SK-N-SH (cell line): ENCODE data around the gene RARB. TPM values are rescaled to one million over a fixed set of nuclear protein-coding genes. Genes with fewer than 3 reads are reported as not detected.

Source experiments
- CTCF ChIA-PET: fragments of 300-600, 350-600 bp; formaldehyde crosslinking; extraction: SDS; loops from one replicate; lab custom pipeline; 2021; lab: Yijun Ruan, JAX
- POLR2A ChIA-PET: fragments of 350-600 bp; sonication (Branson Sonifier 250); formaldehyde crosslinking; extraction: SDS; loops from one replicate; lab custom pipeline; 2020; ENCODE audit warnings: antibody characterized with exemption, inconsistent platforms; lab: Yijun Ruan, JAX
- DNase-seq: peaks from one replicate; pipeline ENCODE4 v3.0.0; 2012
- H2AFZ ChIP-seq: fragments of 200-600 bp; sonication (generic); 2 replicates; pipeline ENCODE4 v1.8.1; 2016; ENCODE audit warnings: antibody characterized with exemption, mild to moderate bottlenecking, low read depth
- H3F3A ChIP-seq: fragments of 200-600 bp; sonication (generic); replicated peaks from 2 replicates; pipeline ENCODE3; 2016; ENCODE audit warnings: antibody characterized with exemption, mild to moderate bottlenecking; ENCODE audit not compliant: insufficient read depth
- H3K27ac ChIP-seq, 2 experiments: fragments of 200-500 bp in 1 of 2; fragments of 200-600 bp in 1 of 2; sonication (Bioruptor generic) in 1 of 2; sonication (generic), shearing (Covaris generic) in 1 of 2; 2 replicates each; pipeline versions ENCODE4 v1.5.1 to v1.6.1; 2014 to 2016; ENCODE audit warnings: low read depth in 2 of 2, inconsistent platforms in 1 of 2, low read length in 1 of 2, mild to moderate bottlenecking in 1 of 2, mixed read lengths in 1 of 2
- H3K27me3 ChIP-seq: fragments of 200-600 bp; sonication (generic), shearing (Covaris generic); 2 replicates; pipeline ENCODE4 v1.6.1; 2016; ENCODE audit warnings: mixed run types; ENCODE audit not compliant: insufficient read depth
- H3K36me3 ChIP-seq, 2 experiments: fragments of 200-500 bp in 1 of 2; fragments of 200-600 bp in 1 of 2; sonication (Bioruptor generic) in 1 of 2; sonication (generic) in 1 of 2; replicated peaks in 1 of 2; 2 replicates each; pipeline versions ENCODE3 to v1.5.1; 2014 to 2016; ENCODE audit warnings: low read length in 1 of 2, mild to moderate bottlenecking in 1 of 2; ENCODE audit not compliant: insufficient read depth in 2 of 2, control insufficient read depth in 1 of 2
- H3K4me1 ChIP-seq, 2 experiments: fragments of 200-500 bp in 1 of 2; fragments of 200-600 bp in 1 of 2; sonication (Bioruptor generic) in 1 of 2; sonication (generic), shearing (Covaris generic) in 1 of 2; 2 replicates each; pipeline versions ENCODE4 v1.5.1 to v1.6.1; 2014 to 2016; ENCODE audit warnings: low read depth in 1 of 2, low read length in 1 of 2, mixed run types in 1 of 2; ENCODE audit not compliant: insufficient read depth in 2 of 2, control insufficient read depth in 1 of 2
- H3K4me2 ChIP-seq: fragments of 200-600 bp; sonication (generic), shearing (Covaris generic); 2 replicates; pipeline ENCODE4 v1.6.1; 2017; ENCODE audit warnings: mixed run types
- H3K4me3 ChIP-seq, 2 experiments: fragments of 200-500 bp in 1 of 2; fragments of 200-600 bp in 1 of 2; sonication (Bioruptor generic) in 1 of 2; sonication (generic), shearing (Covaris generic) in 1 of 2; 2 replicates each; pipeline versions ENCODE4 v1.5.1 to v1.8.1; 2014 to 2016; ENCODE audit warnings: low read depth in 2 of 2, inconsistent platforms in 1 of 2, low read length in 1 of 2, mild to moderate bottlenecking in 1 of 2, mixed read lengths in 1 of 2, moderate library complexity in 1 of 2
- H3K79me2 ChIP-seq: fragments of 200-600 bp; sonication (generic); 2 replicates; pipeline ENCODE4 v1.8.1; 2017; ENCODE audit warnings: mild to moderate bottlenecking; ENCODE audit not compliant: insufficient read depth
- H3K9ac ChIP-seq: fragments of 200-600 bp; sonication (generic); 2 replicates; pipeline ENCODE4 v1.6.1; 2017; ENCODE audit warnings: mixed run types
- H3K9me2 ChIP-seq: fragments of 200-600 bp; sonication (generic); 2 replicates; pipeline ENCODE4 v1.6.1; 2017; ENCODE audit warnings: mixed run types
- H3K9me3 ChIP-seq: fragments of 200-600 bp; sonication (generic); 2 replicates; pipeline ENCODE4 v1.6.1; 2017; ENCODE audit warnings: mixed run types, mild to moderate bottlenecking, moderate library complexity
- H4K20me1 ChIP-seq: fragments of 200-600 bp; sonication (generic); 2 replicates; pipeline ENCODE4 v1.6.1; 2017; ENCODE audit warnings: mild to moderate bottlenecking, mixed run types; ENCODE audit not compliant: insufficient read depth
- EP300 ChIP-seq, 2 experiments: IDR thresholded peaks; 2 replicates each; pipeline versions ENCODE4 v1.4.0 to v1.6.1; 2012; ENCODE audit warnings: borderline replicate concordance in 1 of 2, low read depth in 1 of 2, low read length in 1 of 2
- FOSL2 ChIP-seq: IDR thresholded peaks from 2 replicates; pipeline ENCODE4 v1.4.0; 2012; ENCODE audit warnings: low read depth, mild to moderate bottlenecking, moderate library complexity, borderline replicate concordance
- FOXJ3 ChIP-seq: sonication (generic); formaldehyde crosslinking; IDR thresholded peaks from 2 replicates; pipeline ENCODE4 v1.5.1; 2020; ENCODE audit warnings: mild to moderate bottlenecking, missing genetic modification reagents
- FOXM1 ChIP-seq: IDR thresholded peaks from 2 replicates; pipeline ENCODE4 v1.4.0; 2012; ENCODE audit warnings: low read depth, mild to moderate bottlenecking
- GABPA ChIP-seq: IDR thresholded peaks from 2 replicates; pipeline ENCODE4 v1.4.0; 2012; ENCODE audit warnings: low read depth, mild to moderate bottlenecking
- GATA2 ChIP-seq: sonication (generic); formaldehyde crosslinking; IDR thresholded peaks from 2 replicates; pipeline ENCODE4 v1.5.0; 2020; ENCODE audit warnings: mild to moderate bottlenecking, missing genetic modification reagents
- JUND ChIP-seq: IDR thresholded peaks from 2 replicates; pipeline ENCODE4 v1.4.0; 2012
- MEF2A ChIP-seq: IDR thresholded peaks from 2 replicates; pipeline ENCODE4 v1.4.0; 2012; ENCODE audit warnings: low read depth, borderline replicate concordance
- MXI1 ChIP-seq: IDR thresholded peaks from 2 replicates; pipeline ENCODE4 v1.6.1; 2012; ENCODE audit warnings: mild to moderate bottlenecking, low read depth, low read length, improper control_type of control experiment
- NFIC ChIP-seq: IDR thresholded peaks from 2 replicates; pipeline ENCODE4 v1.4.0; 2012; ENCODE audit warnings: borderline replicate concordance
- NRF1 ChIP-seq: IDR thresholded peaks from 2 replicates; pipeline ENCODE4 v1.6.1; 2012; ENCODE audit warnings: low read depth, mild to moderate bottlenecking, low read length
- POLR2AphosphoS5 ChIP-seq: IDR thresholded peaks from 2 replicates; pipeline ENCODE4 v1.6.1; 2012; ENCODE audit warnings: low read depth, low read length
- RAD21 ChIP-seq: IDR thresholded peaks from 2 replicates; pipeline ENCODE4 v1.6.1; 2012; ENCODE audit warnings: mild to moderate bottlenecking, low read length
- RCOR1 ChIP-seq: fragments of 150-350 bp; IDR thresholded peaks from 2 replicates; pipeline ENCODE4 v1.6.1; 2017; ENCODE audit warnings: antibody characterized with exemption, low read length
- RXRA ChIP-seq: IDR thresholded peaks from 2 replicates; pipeline ENCODE4 v1.4.0; 2012; ENCODE audit warnings: low read depth, mild to moderate bottlenecking, borderline replicate concordance
- SIN3A ChIP-seq: IDR thresholded peaks from 2 replicates; pipeline ENCODE4 v1.6.1; 2012; ENCODE audit warnings: low read depth, mild to moderate bottlenecking, low read length, moderate library complexity, borderline replicate concordance
- SMC3 ChIP-seq: IDR thresholded peaks from 2 replicates; pipeline ENCODE4 v1.6.1; 2012; ENCODE audit warnings: low read depth, low read length, improper control_type of control experiment
- TCF12 ChIP-seq: IDR thresholded peaks from 2 replicates; pipeline ENCODE4 v1.4.0; 2012
- TEAD4 ChIP-seq: IDR thresholded peaks from 2 replicates; pipeline ENCODE4 v1.4.0; 2012; ENCODE audit warnings: mild to moderate bottlenecking, borderline replicate concordance; ENCODE audit not compliant: insufficient read depth
- WGBS: methylation state at CpG from one replicate; pipeline ENCODE4 v1.1.6; 2017; ENCODE audit warnings: low lambda C conversion rate; 5-methylcytosine and 5-hydroxymethylcytosine counted together
- polyA plus RNA-seq, 3 experiments: library from polyadenylated mRNA; depleted of rRNA; stranded (reverse); fragments of >200 nt; gene quantifications; 2 replicates each; pipeline ENCODE4 v1.2.3, GENCODE V29; 2012
- TF ChIP-seq, protein P1 (sequence below): fragments of 200-600 bp; sonication (generic); IDR thresholded peaks from 2 replicates; pipeline ENCODE4 v1.6.1; 2017; ENCODE audit warnings: antibody characterized with exemption, mild to moderate bottlenecking, moderate library complexity
- TF ChIP-seq, protein P2 (sequence below): IDR thresholded peaks from 2 replicates; pipeline ENCODE4 v1.4.0; 2012; ENCODE audit warnings: low read depth
- TF ChIP-seq, protein P3 (sequence below): IDR thresholded peaks from 2 replicates; pipeline ENCODE4; 2012
- TF ChIP-seq, protein P4 (sequence below): fragments of 150-350 bp; IDR thresholded peaks from 2 replicates; pipeline ENCODE4 v1.6.1; 2016; ENCODE audit warnings: mild to moderate bottlenecking, low read depth, low read length

The RARB gene
- polyA plus RNA-seq, 1 of the 3 experiments (the other 2 are of a cell fraction), result 10.7 TPM

DNA sequence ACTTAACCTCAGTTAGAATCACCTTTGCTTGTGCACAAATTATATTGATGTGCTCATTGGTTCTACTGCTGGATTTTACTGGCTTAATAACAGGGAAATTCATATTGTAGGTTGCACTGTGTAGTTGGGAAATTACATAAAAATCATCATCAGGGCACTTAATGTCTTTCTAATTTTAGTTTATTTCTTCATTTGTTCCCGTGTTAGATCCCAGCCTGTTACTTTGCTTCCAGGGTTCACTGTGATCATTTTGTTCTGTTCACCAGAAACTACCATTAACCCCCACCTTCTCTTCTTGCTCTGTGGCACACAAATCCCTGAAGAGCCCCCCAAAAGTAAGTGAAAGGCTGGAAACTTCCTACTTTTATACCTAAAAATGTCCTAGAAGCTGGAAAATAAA lies 80.4 kb downstream of the RARB start:
- no peaks in the 10 kb centered on the region for H3K36me3 ChIP-seq
- TF ChIP-seq RCOR1, result no peak
- TF ChIP-seq TEAD4, result no peak
- no peak for TF ChIP-seq SMC3
- TF ChIP-seq SIN3A, result no peak
- no peak for TF ChIP-seq MXI1
- TF ChIP-seq RAD21, result no peak
- TF ChIP-seq POLR2AphosphoS5, result no peak
- TF ChIP-seq, protein P1, sequence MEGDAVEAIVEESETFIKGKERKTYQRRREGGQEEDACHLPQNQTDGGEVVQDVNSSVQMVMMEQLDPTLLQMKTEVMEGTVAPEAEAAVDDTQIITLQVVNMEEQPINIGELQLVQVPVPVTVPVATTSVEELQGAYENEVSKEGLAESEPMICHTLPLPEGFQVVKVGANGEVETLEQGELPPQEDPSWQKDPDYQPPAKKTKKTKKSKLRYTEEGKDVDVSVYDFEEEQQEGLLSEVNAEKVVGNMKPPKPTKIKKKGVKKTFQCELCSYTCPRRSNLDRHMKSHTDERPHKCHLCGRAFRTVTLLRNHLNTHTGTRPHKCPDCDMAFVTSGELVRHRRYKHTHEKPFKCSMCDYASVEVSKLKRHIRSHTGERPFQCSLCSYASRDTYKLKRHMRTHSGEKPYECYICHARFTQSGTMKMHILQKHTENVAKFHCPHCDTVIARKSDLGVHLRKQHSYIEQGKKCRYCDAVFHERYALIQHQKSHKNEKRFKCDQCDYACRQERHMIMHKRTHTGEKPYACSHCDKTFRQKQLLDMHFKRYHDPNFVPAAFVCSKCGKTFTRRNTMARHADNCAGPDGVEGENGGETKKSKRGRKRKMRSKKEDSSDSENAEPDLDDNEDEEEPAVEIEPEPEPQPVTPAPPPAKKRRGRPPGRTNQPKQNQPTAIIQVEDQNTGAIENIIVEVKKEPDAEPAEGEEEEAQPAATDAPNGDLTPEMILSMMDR, result no peak
- TF ChIP-seq, protein P2, sequence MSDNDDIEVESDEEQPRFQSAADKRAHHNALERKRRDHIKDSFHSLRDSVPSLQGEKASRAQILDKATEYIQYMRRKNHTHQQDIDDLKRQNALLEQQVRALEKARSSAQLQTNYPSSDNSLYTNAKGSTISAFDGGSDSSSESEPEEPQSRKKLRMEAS, result no peak
- no peak for TF ChIP-seq NFIC
- no peak for TF ChIP-seq FOXJ3 (CRISPR knock-in tag)
- no peak for TF ChIP-seq RXRA
- TF ChIP-seq FOSL2, result no peak
- TF ChIP-seq FOXM1, result no peak
- no peak for TF ChIP-seq MEF2A
- no peak for TF ChIP-seq GATA2 (CRISPR knock-in tag)
- no peak for TF ChIP-seq EP300 (IDR thresholded peaks at IDR 0.05; ENCODE audit: borderline replicate concordance in 1 of 2, low read depth in 1 of 2, low read length in 1 of 2)
- H3K79me2 ChIP-seq, result peaks cover 21% of the 10 kb centered on the region; the same call in 1 of the 2 replicates
- H3K27ac ChIP-seq, result peak overlapping the region; percentile 52 to 84; a peak in 3 of 4 replicates
- peak overlapping the region; percentile 65 for H3K9ac ChIP-seq
- H2AFZ ChIP-seq, result no peak overlapping the region
- ChIA-PET CTCF (interaction anchor here (1.3 kb wide), 1 partner anchor 85 kb away, joined by 3 read pairs; no protein-coding TSS in a partner anchor), POLR2A (no interaction called here)
- H3K4me3 ChIP-seq, result no peak overlapping the region
- no peaks in the 10 kb centered on the region for H3K27me3 ChIP-seq
- 0 out of 2 replicates have a peak overlapping the region, but pooled peaks have one; percentile 32 for H3K4me2 ChIP-seq
- no peaks in the 10 kb centered on the region for H4K20me1 ChIP-seq
- H3F3A ChIP-seq, result peaks cover 8% of the 10 kb centered on the region
- DNase-seq, result no peak
- peaks cover 22 to 34% of the 10 kb centered on the region in 2 experiments; a peak in 3 of 4 replicates for H3K4me1 ChIP-seq
- no peaks in the 10 kb centered on the region for H3K9me3 ChIP-seq
- no peaks in the 10 kb centered on the region for H3K9me2 ChIP-seq
- 37% methylated on average over 1 of the region's 1 CpG for WGBS

DNA sequence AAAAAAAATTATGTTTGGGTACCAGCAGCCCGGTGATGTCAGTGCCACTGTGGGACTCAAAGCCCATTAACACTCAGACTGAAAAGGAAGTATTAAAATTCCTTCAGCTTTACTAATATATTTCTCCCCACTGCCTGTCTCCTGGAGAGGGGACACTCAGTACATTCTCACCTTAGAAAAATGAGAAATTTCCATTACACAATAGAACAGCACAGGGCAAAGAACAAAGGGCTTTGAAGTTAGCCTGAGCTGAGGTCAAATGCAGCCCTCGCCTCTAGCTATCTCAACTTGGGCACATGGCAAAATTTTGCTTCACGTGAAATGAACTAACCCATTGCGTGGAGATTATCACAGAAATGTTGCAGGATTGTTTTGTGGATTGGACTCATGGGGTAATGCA lies 80.8 kb downstream of the RARB start:
- H3K9me3 ChIP-seq, result no peaks in the 10 kb centered on the region
- H3K9me2 ChIP-seq, result no peaks in the 10 kb centered on the region
- peaks cover 8% of the 10 kb centered on the region for H3F3A ChIP-seq
- no peak for DNase-seq
- CTCF ChIA-PET, result interaction anchor here (1.7 kb wide), 1 partner anchor 10 kb away, joined by 4 read pairs; no protein-coding TSS in a partner anchor
- no peaks in the 10 kb centered on the region for H3K36me3 ChIP-seq
- no peak overlapping the region; the same call in 1 of the 2 replicates for H2AFZ ChIP-seq
- no peak overlapping the region for H3K4me3 ChIP-seq
- 0 out of 2 replicates have a peak overlapping the region, but pooled peaks have one; percentile 32 for H3K4me2 ChIP-seq
- WGBS, result 49% methylated on average over 4 of the region's 4 CpGs
- no peaks in the 10 kb centered on the region for H4K20me1 ChIP-seq
- POLR2A ChIA-PET, result no interaction called here
- peak in 1 of 2 experiments; percentile 94; a peak in 2 of 4 replicates for TF ChIP-seq EP300 (IDR thresholded peaks at IDR 0.05; ENCODE audit: borderline replicate concordance in 1 of 2, low read depth in 1 of 2, low read length in 1 of 2)
- no peak for TF ChIP-seq NRF1
- peak; percentile 69 for TF ChIP-seq JUND
- TF ChIP-seq, protein P3, sequence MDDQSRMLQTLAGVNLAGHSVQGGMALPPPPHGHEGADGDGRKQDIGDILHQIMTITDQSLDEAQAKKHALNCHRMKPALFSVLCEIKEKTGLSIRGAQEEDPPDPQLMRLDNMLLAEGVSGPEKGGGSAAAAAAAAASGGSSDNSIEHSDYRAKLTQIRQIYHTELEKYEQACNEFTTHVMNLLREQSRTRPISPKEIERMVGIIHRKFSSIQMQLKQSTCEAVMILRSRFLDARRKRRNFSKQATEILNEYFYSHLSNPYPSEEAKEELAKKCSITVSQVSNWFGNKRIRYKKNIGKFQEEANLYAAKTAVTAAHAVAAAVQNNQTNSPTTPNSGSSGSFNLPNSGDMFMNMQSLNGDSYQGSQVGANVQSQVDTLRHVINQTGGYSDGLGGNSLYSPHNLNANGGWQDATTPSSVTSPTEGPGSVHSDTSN, result peak; percentile 62
- peak; percentile 81; the same call in 1 of the 2 replicates for TF ChIP-seq RXRA
- TF ChIP-seq, protein P4, sequence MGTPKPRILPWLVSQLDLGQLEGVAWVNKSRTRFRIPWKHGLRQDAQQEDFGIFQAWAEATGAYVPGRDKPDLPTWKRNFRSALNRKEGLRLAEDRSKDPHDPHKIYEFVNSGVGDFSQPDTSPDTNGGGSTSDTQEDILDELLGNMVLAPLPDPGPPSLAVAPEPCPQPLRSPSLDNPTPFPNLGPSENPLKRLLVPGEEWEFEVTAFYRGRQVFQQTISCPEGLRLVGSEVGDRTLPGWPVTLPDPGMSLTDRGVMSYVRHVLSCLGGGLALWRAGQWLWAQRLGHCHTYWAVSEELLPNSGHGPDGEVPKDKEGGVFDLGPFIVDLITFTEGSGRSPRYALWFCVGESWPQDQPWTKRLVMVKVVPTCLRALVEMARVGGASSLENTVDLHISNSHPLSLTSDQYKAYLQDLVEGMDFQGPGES, result no peak
- TF ChIP-seq FOSL2, result peak; percentile 62; the same call in 1 of the 2 replicates
- peak; percentile 44; the same call in 1 of the 2 replicates for TF ChIP-seq NFIC
- TF ChIP-seq, protein P2, result peak; percentile 90
- TF ChIP-seq GABPA, result no peak
- TF ChIP-seq TCF12, result peak; percentile 72
- peak; percentile 60; the same call in 1 of the 2 replicates for TF ChIP-seq TEAD4
- no peaks in the 10 kb centered on the region for H3K27me3 ChIP-seq
- peaks cover 21% of the 10 kb centered on the region; the same call in 1 of the 2 replicates for H3K79me2 ChIP-seq
- H3K9ac ChIP-seq, result peak overlapping the region; percentile 65
- H3K27ac ChIP-seq, result peak overlapping the region; percentile 63 to 84
- H3K4me1 ChIP-seq, result peaks cover 19 to 34% of the 10 kb centered on the region in 2 experiments; a peak in 3 of 4 replicates
